Vagina (tissue), 2 donors: ENCODE data around the gene DMAP1.

Source experiments
- POLR2A ChIP-seq, 2 donors: fragments of 450-650 bp; IDR thresholded peaks; one replicate each; pipeline ENCODE4 v1.6.1; 2017; ENCODE audit warnings: antibody characterized with exemption in 2 of 2, mild to moderate bottlenecking in 2 of 2, moderate library complexity in 2 of 2
- POLR2AphosphoS5 ChIP-seq, 2 donors: sonication (generic); formaldehyde crosslinking; IDR thresholded peaks; one replicate each; pipeline ENCODE4 v1.9.0; 2017; ENCODE audit warnings: antibody characterized with exemption in 2 of 2, mild to moderate bottlenecking in 2 of 2, low read depth in 1 of 2; ENCODE audit not compliant: insufficient read depth in 1 of 2
- TF ChIP-seq, protein P1 (sequence below), 3 experiments: fragments of 450-650 bp in 2 of 3; fragments of 200-600 bp in 1 of 3; sonication (generic) in 1 of 3; IDR thresholded peaks; one replicate each; pipeline ENCODE4 v1.5.1; 2017 to 2019; ENCODE audit warnings: antibody characterized with exemption in 3 of 3, mild to moderate bottlenecking in 2 of 3, moderate library complexity in 2 of 3

DNA sequence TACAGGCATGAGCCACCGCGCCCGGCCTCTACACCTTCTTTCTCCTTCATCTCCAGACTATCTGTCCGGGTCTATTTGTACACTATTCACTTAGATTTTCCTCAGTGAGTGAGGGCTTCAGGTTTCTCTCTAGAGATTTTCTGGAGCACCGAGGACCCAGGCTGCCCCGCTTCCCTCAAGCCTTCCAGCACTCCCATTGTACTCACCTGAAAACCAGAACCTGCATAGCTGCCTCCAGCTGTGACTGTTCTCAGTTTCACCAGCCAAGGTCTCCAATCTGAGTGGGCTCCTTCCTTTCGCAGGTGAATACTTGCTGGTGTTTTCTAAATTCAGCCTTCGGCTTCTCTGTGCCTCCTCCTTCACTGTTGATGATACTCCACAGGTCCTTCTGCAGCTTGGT lies 12.9 kb upstream of the DMAP1 start:
- TF ChIP-seq, protein P1, sequence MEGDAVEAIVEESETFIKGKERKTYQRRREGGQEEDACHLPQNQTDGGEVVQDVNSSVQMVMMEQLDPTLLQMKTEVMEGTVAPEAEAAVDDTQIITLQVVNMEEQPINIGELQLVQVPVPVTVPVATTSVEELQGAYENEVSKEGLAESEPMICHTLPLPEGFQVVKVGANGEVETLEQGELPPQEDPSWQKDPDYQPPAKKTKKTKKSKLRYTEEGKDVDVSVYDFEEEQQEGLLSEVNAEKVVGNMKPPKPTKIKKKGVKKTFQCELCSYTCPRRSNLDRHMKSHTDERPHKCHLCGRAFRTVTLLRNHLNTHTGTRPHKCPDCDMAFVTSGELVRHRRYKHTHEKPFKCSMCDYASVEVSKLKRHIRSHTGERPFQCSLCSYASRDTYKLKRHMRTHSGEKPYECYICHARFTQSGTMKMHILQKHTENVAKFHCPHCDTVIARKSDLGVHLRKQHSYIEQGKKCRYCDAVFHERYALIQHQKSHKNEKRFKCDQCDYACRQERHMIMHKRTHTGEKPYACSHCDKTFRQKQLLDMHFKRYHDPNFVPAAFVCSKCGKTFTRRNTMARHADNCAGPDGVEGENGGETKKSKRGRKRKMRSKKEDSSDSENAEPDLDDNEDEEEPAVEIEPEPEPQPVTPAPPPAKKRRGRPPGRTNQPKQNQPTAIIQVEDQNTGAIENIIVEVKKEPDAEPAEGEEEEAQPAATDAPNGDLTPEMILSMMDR (IDR thresholded peaks at IDR 0.05) = no peak
- TF ChIP-seq POLR2A (IDR thresholded peaks at IDR 0.05) (no peak), POLR2AphosphoS5 (IDR thresholded peaks at IDR 0.05; ENCODE audit: insufficient read depth in 1 of 2, low read depth in 1 of 2) (no peak)
